HL-60 (cell line): ENCODE results near the gene TRAP1.

Experiments used
- DNase-seq, 2 experiments: peaks; one replicate each; pipeline ENCODE4 v3.0.0-alpha.2; 2010 to 2020; ENCODE audit warnings: low read depth in 1 of 2, low spot score in 1 of 2
- H3K27ac ChIP-seq: fragments of 250-450 bp; sonication (Bioruptor Pico); replicated peaks from 2 replicates; pipeline ENCODE4 v1.5.1; 2020; ENCODE audit warnings: mild to moderate bottlenecking, moderate library complexity
- H3K27me3 ChIP-seq: fragments of 250-450 bp; sonication (Bioruptor Pico); 2 replicates; pipeline ENCODE4 v1.5.1; 2021; ENCODE audit warnings: mild to moderate bottlenecking, moderate library complexity; ENCODE audit not compliant: insufficient read depth, poor library complexity, severe bottlenecking
- H3K4me3 ChIP-seq: replicated peaks from 2 replicates; pipeline ENCODE4 v1.5.1; 2011; ENCODE audit warnings: mild to moderate bottlenecking, control low read depth, low read length; ENCODE audit not compliant: insufficient read depth
- CTCF ChIP-seq: IDR thresholded peaks from one replicate; pipeline ENCODE4 v1.5.1; 2011; ENCODE audit warnings: low read length, control low read depth, inconsistent platforms; ENCODE audit not compliant: insufficient read depth
- GABPA ChIP-seq: IDR thresholded peaks from 2 replicates; pipeline ENCODE4 v1.6.1; 2012; ENCODE audit warnings: low read depth
- POLR2AphosphoS5 ChIP-seq: IDR thresholded peaks from 2 replicates; pipeline ENCODE4 v1.6.1; 2012; ENCODE audit warnings: low read depth
- REST ChIP-seq: IDR thresholded peaks from 2 replicates; pipeline ENCODE4 v1.6.1; 2012; ENCODE audit warnings: low read depth; ENCODE audit not compliant: insufficient replicate concordance
- SPI1 ChIP-seq: IDR thresholded peaks from 2 replicates; pipeline ENCODE4 v1.6.1; 2012; ENCODE audit warnings: low read depth, mild to moderate bottlenecking, borderline replicate concordance

TRAP1 gene

GRCh38 chr16:3736116-3736515 is 18.8 kb upstream of the TRAP1 start:
- Histone ChIP-seq H3K27me3 (no peaks in the 10 kb centered on the region), H3K4me3 (no peak overlapping the region), H3K27ac (no peak overlapping the region)
- TF ChIP-seq SPI1 (no peak), POLR2AphosphoS5 (no peak), REST (no peak), CTCF (no peak), GABPA (no peak)
- no peak for DNase-seq

- Histone ChIP-seq H3K4me3 (no peak overlapping the region), H3K27ac (no peak overlapping the region), H3K27me3 (no peaks in the 10 kb centered on the region)
- TF ChIP-seq POLR2AphosphoS5 (no peak), CTCF (no peak), REST (no peak), GABPA (no peak), SPI1 (no peak)
- DNase-seq, result no peak
These were observed 18.2 kb upstream of the TRAP1 start for GRCh38 chr16:3735541-3735940.

- Histone ChIP-seq H3K4me3 (no peak overlapping the region), H3K27me3 (no peaks in the 10 kb centered on the region), H3K27ac (no peak overlapping the region)
- no peak for DNase-seq
- TF ChIP-seq GABPA (no peak), POLR2AphosphoS5 (no peak), SPI1 (no peak), REST (no peak), CTCF (no peak)
These were observed 17.5 kb upstream of the TRAP1 start for GRCh38 chr16:3734758-3735221.
